SK-N-SH (cell line): ENCODE measurements around the gene PCF11. TPM values are rescaled to one million over a fixed set of nuclear protein-coding genes. Genes with fewer than 3 reads are reported as not detected.
A peak's percentile ranks its signal among the peaks of the same experiment; 100 is the strongest.

Experiments used
- CTCF ChIA-PET: fragments of 300-600, 350-600 bp; formaldehyde crosslinking; extraction: SDS; loops from one replicate; lab custom pipeline; 2021; lab: Yijun Ruan, JAX
- POLR2A ChIA-PET: fragments of 350-600 bp; sonication (Branson Sonifier 250); formaldehyde crosslinking; extraction: SDS; loops from one replicate; lab custom pipeline; 2020; ENCODE audit warnings: antibody characterized with exemption, inconsistent platforms; lab: Yijun Ruan, JAX
- DNase-seq: peaks from one replicate; pipeline ENCODE4 v3.0.0; 2012
- H2AFZ ChIP-seq: fragments of 200-600 bp; sonication (generic); 2 replicates; pipeline ENCODE4 v1.8.1; 2016; ENCODE audit warnings: antibody characterized with exemption, mild to moderate bottlenecking, low read depth
- H3F3A ChIP-seq: fragments of 200-600 bp; sonication (generic); replicated peaks from 2 replicates; pipeline ENCODE3; 2016; ENCODE audit warnings: antibody characterized with exemption, mild to moderate bottlenecking; ENCODE audit not compliant: insufficient read depth
- H3K27ac ChIP-seq, 2 experiments: fragments of 200-500 bp in 1 of 2; fragments of 200-600 bp in 1 of 2; sonication (Bioruptor generic) in 1 of 2; sonication (generic), shearing (Covaris generic) in 1 of 2; 2 replicates each; pipeline versions ENCODE4 v1.5.1 to v1.6.1; 2014 to 2016; ENCODE audit warnings: low read depth in 2 of 2, inconsistent platforms in 1 of 2, low read length in 1 of 2, mild to moderate bottlenecking in 1 of 2, mixed read lengths in 1 of 2
- H3K27me3 ChIP-seq: fragments of 200-600 bp; sonication (generic), shearing (Covaris generic); 2 replicates; pipeline ENCODE4 v1.6.1; 2016; ENCODE audit warnings: mixed run types; ENCODE audit not compliant: insufficient read depth
- H3K36me3 ChIP-seq, 2 experiments: fragments of 200-500 bp in 1 of 2; fragments of 200-600 bp in 1 of 2; sonication (Bioruptor generic) in 1 of 2; sonication (generic) in 1 of 2; replicated peaks in 1 of 2; 2 replicates each; pipeline versions ENCODE3 to v1.5.1; 2014 to 2016; ENCODE audit warnings: low read length in 1 of 2, mild to moderate bottlenecking in 1 of 2; ENCODE audit not compliant: insufficient read depth in 2 of 2, control insufficient read depth in 1 of 2
- H3K4me1 ChIP-seq, 2 experiments: fragments of 200-500 bp in 1 of 2; fragments of 200-600 bp in 1 of 2; sonication (Bioruptor generic) in 1 of 2; sonication (generic), shearing (Covaris generic) in 1 of 2; 2 replicates each; pipeline versions ENCODE4 v1.5.1 to v1.6.1; 2014 to 2016; ENCODE audit warnings: low read depth in 1 of 2, low read length in 1 of 2, mixed run types in 1 of 2; ENCODE audit not compliant: insufficient read depth in 2 of 2, control insufficient read depth in 1 of 2
- H3K4me2 ChIP-seq: fragments of 200-600 bp; sonication (generic), shearing (Covaris generic); 2 replicates; pipeline ENCODE4 v1.6.1; 2017; ENCODE audit warnings: mixed run types
- H3K4me3 ChIP-seq, 2 experiments: fragments of 200-500 bp in 1 of 2; fragments of 200-600 bp in 1 of 2; sonication (Bioruptor generic) in 1 of 2; sonication (generic), shearing (Covaris generic) in 1 of 2; 2 replicates each; pipeline versions ENCODE4 v1.5.1 to v1.8.1; 2014 to 2016; ENCODE audit warnings: low read depth in 2 of 2, inconsistent platforms in 1 of 2, low read length in 1 of 2, mild to moderate bottlenecking in 1 of 2, mixed read lengths in 1 of 2, moderate library complexity in 1 of 2
- H3K79me2 ChIP-seq: fragments of 200-600 bp; sonication (generic); 2 replicates; pipeline ENCODE4 v1.8.1; 2017; ENCODE audit warnings: mild to moderate bottlenecking; ENCODE audit not compliant: insufficient read depth
- H3K9ac ChIP-seq: fragments of 200-600 bp; sonication (generic); 2 replicates; pipeline ENCODE4 v1.6.1; 2017; ENCODE audit warnings: mixed run types
- H3K9me2 ChIP-seq: fragments of 200-600 bp; sonication (generic); 2 replicates; pipeline ENCODE4 v1.6.1; 2017; ENCODE audit warnings: mixed run types
- H3K9me3 ChIP-seq: fragments of 200-600 bp; sonication (generic); 2 replicates; pipeline ENCODE4 v1.6.1; 2017; ENCODE audit warnings: mixed run types, mild to moderate bottlenecking, moderate library complexity
- H4K20me1 ChIP-seq: fragments of 200-600 bp; sonication (generic); 2 replicates; pipeline ENCODE4 v1.6.1; 2017; ENCODE audit warnings: mild to moderate bottlenecking, mixed run types; ENCODE audit not compliant: insufficient read depth
- CHD2 ChIP-seq: fragments of 150-350 bp; IDR thresholded peaks from 2 replicates; pipeline ENCODE4 v1.6.1; 2018; ENCODE audit warnings: low read length; ENCODE audit not compliant: partially characterized antibody
- EP300 ChIP-seq, 2 experiments: IDR thresholded peaks; 2 replicates each; pipeline versions ENCODE4 v1.4.0 to v1.6.1; 2012; ENCODE audit warnings: borderline replicate concordance in 1 of 2, low read depth in 1 of 2, low read length in 1 of 2
- FOSL2 ChIP-seq: IDR thresholded peaks from 2 replicates; pipeline ENCODE4 v1.4.0; 2012; ENCODE audit warnings: low read depth, mild to moderate bottlenecking, moderate library complexity, borderline replicate concordance
- FOXM1 ChIP-seq: IDR thresholded peaks from 2 replicates; pipeline ENCODE4 v1.4.0; 2012; ENCODE audit warnings: low read depth, mild to moderate bottlenecking
- GABPA ChIP-seq: IDR thresholded peaks from 2 replicates; pipeline ENCODE4 v1.4.0; 2012; ENCODE audit warnings: low read depth, mild to moderate bottlenecking
- JUND ChIP-seq: IDR thresholded peaks from 2 replicates; pipeline ENCODE4 v1.4.0; 2012
- NFIC ChIP-seq: IDR thresholded peaks from 2 replicates; pipeline ENCODE4 v1.4.0; 2012; ENCODE audit warnings: borderline replicate concordance
- POLR2AphosphoS5 ChIP-seq: IDR thresholded peaks from 2 replicates; pipeline ENCODE4 v1.6.1; 2012; ENCODE audit warnings: low read depth, low read length
- RAD21 ChIP-seq: IDR thresholded peaks from 2 replicates; pipeline ENCODE4 v1.6.1; 2012; ENCODE audit warnings: mild to moderate bottlenecking, low read length
- RCOR1 ChIP-seq: fragments of 150-350 bp; IDR thresholded peaks from 2 replicates; pipeline ENCODE4 v1.6.1; 2017; ENCODE audit warnings: antibody characterized with exemption, low read length
- RFX5 ChIP-seq: IDR thresholded peaks from 2 replicates; pipeline ENCODE4 v1.6.1; 2012; ENCODE audit warnings: mild to moderate bottlenecking, improper control_type of control experiment, low read length
- RXRA ChIP-seq: IDR thresholded peaks from 2 replicates; pipeline ENCODE4 v1.4.0; 2012; ENCODE audit warnings: low read depth, mild to moderate bottlenecking, borderline replicate concordance
- SIN3A ChIP-seq: IDR thresholded peaks from 2 replicates; pipeline ENCODE4 v1.6.1; 2012; ENCODE audit warnings: low read depth, mild to moderate bottlenecking, low read length, moderate library complexity, borderline replicate concordance
- TCF12 ChIP-seq: IDR thresholded peaks from 2 replicates; pipeline ENCODE4 v1.4.0; 2012
- TEAD4 ChIP-seq: IDR thresholded peaks from 2 replicates; pipeline ENCODE4 v1.4.0; 2012; ENCODE audit warnings: mild to moderate bottlenecking, borderline replicate concordance; ENCODE audit not compliant: insufficient read depth
- YY1 ChIP-seq: IDR thresholded peaks from 2 replicates; pipeline ENCODE4 v1.4.0; 2012; ENCODE audit warnings: low read depth, mild to moderate bottlenecking
- WGBS: methylation state at CpG from one replicate; pipeline ENCODE4 v1.1.6; 2017; ENCODE audit warnings: low lambda C conversion rate; 5-methylcytosine and 5-hydroxymethylcytosine counted together
- polyA plus RNA-seq, 3 experiments: library from polyadenylated mRNA; depleted of rRNA; stranded (reverse); fragments of >200 nt; gene quantifications; 2 replicates each; pipeline ENCODE4 v1.2.3, GENCODE V29; 2012
- TF ChIP-seq, protein P1 (sequence below): IDR thresholded peaks from 2 replicates; pipeline ENCODE4 v1.4.0; 2012; ENCODE audit warnings: low read depth
- TF ChIP-seq, protein P2 (sequence below): IDR thresholded peaks from 2 replicates; pipeline ENCODE4 v1.4.0; 2012; ENCODE audit warnings: low read depth, borderline replicate concordance
- TF ChIP-seq, protein P3 (sequence below): IDR thresholded peaks from 2 replicates; pipeline ENCODE4; 2012
- TF ChIP-seq, protein P4 (sequence below): IDR thresholded peaks from 2 replicates; pipeline ENCODE4 v1.6.1; 2012; ENCODE audit warnings: mild to moderate bottlenecking, low read depth, low read length, moderate library complexity
- TF ChIP-seq, protein P5 (sequence below): fragments of 150-350 bp; IDR thresholded peaks from 2 replicates; pipeline ENCODE4 v1.6.1; 2017; ENCODE audit warnings: antibody characterized with exemption, low read length, low read depth, borderline replicate concordance
- TF ChIP-seq, protein P6 (sequence below): fragments of 150-350 bp; IDR thresholded peaks from 2 replicates; pipeline ENCODE4 v1.6.1; 2016; ENCODE audit warnings: mild to moderate bottlenecking, low read depth, low read length
- TF ChIP-seq, protein P7 (sequence below): IDR thresholded peaks from 2 replicates; pipeline ENCODE4 v1.4.0; 2012; ENCODE audit warnings: low read depth, borderline replicate concordance

The PCF11 gene
- polyA plus RNA-seq, 1 of the 3 experiments (the other 2 are of a cell fraction): 22.4 TPM

DNA sequence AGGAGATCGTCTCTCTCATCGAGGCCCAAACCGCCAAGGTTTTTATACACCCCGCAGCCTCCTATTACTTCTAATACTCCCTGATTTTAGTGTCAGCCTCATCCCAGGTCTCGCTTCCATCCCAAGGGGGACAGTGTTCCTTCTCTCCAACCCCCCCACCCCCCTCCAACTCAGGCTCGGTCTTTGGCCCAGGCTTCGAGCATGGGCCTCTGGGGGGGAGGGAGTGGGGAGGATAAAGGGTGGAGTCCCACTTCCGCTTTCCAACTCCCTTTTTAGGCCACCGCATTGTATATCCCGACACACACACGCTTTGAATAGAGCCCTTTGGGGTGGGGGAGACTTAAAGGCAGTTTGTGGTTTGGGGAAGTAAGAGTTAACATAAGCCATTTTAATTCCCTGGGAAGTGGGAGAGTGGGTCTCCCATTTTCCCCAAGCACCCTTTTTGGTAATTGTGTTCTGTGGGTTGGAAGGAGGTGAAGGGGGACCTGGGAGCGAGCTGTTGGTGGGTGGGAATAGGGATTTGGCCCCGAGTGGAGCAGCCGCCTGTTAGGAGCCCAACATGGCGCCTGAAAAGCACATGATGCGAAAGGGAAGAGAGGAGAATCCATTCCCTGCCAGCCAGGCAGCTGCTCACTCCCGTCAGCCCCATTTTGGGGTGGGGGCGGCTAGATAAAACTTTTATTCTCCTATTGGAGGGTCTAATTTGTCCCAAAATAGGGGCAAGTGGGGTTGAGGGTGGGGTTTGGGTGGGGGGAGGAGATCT, 844 bp downstream of the PCF11 start:
- H4K20me1 ChIP-seq: peaks cover 46% of the 10 kb centered on the region
- CTCF ChIA-PET: no interaction called here
- TF ChIP-seq, protein P1, sequence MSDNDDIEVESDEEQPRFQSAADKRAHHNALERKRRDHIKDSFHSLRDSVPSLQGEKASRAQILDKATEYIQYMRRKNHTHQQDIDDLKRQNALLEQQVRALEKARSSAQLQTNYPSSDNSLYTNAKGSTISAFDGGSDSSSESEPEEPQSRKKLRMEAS: peak; percentile 77
- TF ChIP-seq, protein P2, sequence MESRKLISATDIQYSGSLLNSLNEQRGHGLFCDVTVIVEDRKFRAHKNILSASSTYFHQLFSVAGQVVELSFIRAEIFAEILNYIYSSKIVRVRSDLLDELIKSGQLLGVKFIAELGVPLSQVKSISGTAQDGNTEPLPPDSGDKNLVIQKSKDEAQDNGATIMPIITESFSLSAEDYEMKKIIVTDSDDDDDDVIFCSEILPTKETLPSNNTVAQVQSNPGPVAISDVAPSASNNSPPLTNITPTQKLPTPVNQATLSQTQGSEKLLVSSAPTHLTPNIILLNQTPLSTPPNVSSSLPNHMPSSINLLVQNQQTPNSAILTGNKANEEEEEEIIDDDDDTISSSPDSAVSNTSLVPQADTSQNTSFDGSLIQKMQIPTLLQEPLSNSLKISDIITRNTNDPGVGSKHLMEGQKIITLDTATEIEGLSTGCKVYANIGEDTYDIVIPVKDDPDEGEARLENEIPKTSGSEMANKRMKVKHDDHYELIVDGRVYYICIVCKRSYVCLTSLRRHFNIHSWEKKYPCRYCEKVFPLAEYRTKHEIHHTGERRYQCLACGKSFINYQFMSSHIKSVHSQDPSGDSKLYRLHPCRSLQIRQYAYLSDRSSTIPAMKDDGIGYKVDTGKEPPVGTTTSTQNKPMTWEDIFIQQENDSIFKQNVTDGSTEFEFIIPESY: no peak
- TF ChIP-seq YY1: peak; percentile 84
- no peak for TF ChIP-seq RCOR1
- no peak; the same call in 1 of the 2 replicates for TF ChIP-seq POLR2AphosphoS5
- no peak for TF ChIP-seq JUND
- TF ChIP-seq, protein P3, sequence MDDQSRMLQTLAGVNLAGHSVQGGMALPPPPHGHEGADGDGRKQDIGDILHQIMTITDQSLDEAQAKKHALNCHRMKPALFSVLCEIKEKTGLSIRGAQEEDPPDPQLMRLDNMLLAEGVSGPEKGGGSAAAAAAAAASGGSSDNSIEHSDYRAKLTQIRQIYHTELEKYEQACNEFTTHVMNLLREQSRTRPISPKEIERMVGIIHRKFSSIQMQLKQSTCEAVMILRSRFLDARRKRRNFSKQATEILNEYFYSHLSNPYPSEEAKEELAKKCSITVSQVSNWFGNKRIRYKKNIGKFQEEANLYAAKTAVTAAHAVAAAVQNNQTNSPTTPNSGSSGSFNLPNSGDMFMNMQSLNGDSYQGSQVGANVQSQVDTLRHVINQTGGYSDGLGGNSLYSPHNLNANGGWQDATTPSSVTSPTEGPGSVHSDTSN: no peak
- no peak for TF ChIP-seq SIN3A
- no peak for TF ChIP-seq RFX5
- TF ChIP-seq EP300 (IDR thresholded peaks at IDR 0.05; ENCODE audit: borderline replicate concordance in 1 of 2, low read depth in 1 of 2, low read length in 1 of 2): no peak
- no peak for TF ChIP-seq CHD2
- TF ChIP-seq RXRA: no peak
- TF ChIP-seq, protein P4, sequence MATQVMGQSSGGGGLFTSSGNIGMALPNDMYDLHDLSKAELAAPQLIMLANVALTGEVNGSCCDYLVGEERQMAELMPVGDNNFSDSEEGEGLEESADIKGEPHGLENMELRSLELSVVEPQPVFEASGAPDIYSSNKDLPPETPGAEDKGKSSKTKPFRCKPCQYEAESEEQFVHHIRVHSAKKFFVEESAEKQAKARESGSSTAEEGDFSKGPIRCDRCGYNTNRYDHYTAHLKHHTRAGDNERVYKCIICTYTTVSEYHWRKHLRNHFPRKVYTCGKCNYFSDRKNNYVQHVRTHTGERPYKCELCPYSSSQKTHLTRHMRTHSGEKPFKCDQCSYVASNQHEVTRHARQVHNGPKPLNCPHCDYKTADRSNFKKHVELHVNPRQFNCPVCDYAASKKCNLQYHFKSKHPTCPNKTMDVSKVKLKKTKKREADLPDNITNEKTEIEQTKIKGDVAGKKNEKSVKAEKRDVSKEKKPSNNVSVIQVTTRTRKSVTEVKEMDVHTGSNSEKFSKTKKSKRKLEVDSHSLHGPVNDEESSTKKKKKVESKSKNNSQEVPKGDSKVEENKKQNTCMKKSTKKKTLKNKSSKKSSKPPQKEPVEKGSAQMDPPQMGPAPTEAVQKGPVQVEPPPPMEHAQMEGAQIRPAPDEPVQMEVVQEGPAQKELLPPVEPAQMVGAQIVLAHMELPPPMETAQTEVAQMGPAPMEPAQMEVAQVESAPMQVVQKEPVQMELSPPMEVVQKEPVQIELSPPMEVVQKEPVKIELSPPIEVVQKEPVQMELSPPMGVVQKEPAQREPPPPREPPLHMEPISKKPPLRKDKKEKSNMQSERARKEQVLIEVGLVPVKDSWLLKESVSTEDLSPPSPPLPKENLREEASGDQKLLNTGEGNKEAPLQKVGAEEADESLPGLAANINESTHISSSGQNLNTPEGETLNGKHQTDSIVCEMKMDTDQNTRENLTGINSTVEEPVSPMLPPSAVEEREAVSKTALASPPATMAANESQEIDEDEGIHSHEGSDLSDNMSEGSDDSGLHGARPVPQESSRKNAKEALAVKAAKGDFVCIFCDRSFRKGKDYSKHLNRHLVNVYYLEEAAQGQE: no peak
- no peak for TF ChIP-seq TEAD4
- no peak for TF ChIP-seq NFIC
- TF ChIP-seq, protein P5, sequence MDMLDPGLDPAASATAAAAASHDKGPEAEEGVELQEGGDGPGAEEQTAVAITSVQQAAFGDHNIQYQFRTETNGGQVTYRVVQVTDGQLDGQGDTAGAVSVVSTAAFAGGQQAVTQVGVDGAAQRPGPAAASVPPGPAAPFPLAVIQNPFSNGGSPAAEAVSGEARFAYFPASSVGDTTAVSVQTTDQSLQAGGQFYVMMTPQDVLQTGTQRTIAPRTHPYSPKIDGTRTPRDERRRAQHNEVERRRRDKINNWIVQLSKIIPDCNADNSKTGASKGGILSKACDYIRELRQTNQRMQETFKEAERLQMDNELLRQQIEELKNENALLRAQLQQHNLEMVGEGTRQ: 0 out of 2 replicates have a peak, but pooled peaks have one; percentile 11
- no peak for TF ChIP-seq RAD21
- TF ChIP-seq, protein P6, sequence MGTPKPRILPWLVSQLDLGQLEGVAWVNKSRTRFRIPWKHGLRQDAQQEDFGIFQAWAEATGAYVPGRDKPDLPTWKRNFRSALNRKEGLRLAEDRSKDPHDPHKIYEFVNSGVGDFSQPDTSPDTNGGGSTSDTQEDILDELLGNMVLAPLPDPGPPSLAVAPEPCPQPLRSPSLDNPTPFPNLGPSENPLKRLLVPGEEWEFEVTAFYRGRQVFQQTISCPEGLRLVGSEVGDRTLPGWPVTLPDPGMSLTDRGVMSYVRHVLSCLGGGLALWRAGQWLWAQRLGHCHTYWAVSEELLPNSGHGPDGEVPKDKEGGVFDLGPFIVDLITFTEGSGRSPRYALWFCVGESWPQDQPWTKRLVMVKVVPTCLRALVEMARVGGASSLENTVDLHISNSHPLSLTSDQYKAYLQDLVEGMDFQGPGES: no peak
- no peak for TF ChIP-seq FOSL2
- no peak for TF ChIP-seq FOXM1
- no peak for TF ChIP-seq GABPA
- TF ChIP-seq, protein P7, sequence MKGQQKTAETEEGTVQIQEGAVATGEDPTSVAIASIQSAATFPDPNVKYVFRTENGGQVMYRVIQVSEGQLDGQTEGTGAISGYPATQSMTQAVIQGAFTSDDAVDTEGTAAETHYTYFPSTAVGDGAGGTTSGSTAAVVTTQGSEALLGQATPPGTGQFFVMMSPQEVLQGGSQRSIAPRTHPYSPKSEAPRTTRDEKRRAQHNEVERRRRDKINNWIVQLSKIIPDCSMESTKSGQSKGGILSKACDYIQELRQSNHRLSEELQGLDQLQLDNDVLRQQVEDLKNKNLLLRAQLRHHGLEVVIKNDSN: peak; percentile 35; the same call in 1 of the 2 replicates
- no peak for TF ChIP-seq TCF12

More for the DNA sequence above, 844 bp downstream of the PCF11 start:
- Histone ChIP-seq H3K4me1 (peaks cover 11 to 16% of the 10 kb centered on the region in 2 experiments; a peak in 3 of 4 replicates), H3K9me3 (no peaks in the 10 kb centered on the region), H3K4me3 (peak overlapping the region; percentile 92 to 95), H3K27ac (peak overlapping the region; percentile 96 to 98), H3K9me2 (no peaks in the 10 kb centered on the region), H3K9ac (peak overlapping the region; percentile 98), H3F3A (peaks cover 15% of the 10 kb centered on the region), H3K27me3 (no peaks in the 10 kb centered on the region), H3K36me3 (peaks cover 32 to 38% of the 10 kb centered on the region in 2 experiments), H3K79me2 (peaks cover 59% of the 10 kb centered on the region), H2AFZ (no peak overlapping the region), H3K4me2 (peak overlapping the region; percentile 91)
- POLR2A ChIA-PET: interaction anchor here (0.6 to 2.3 kb wide), 6 partner anchors 82 to 257 kb away, joined by 3 to 14 read pairs (median 6); partner anchors contain the start of genes DDIAS, PRCP and RAB30
- WGBS: 0% methylated on average over 18 of the region's 18 CpGs
- DNase-seq: peak; percentile 47
